Superior temporal gyrus (tissue), 1 donor: ENCODE measurements around the gene PCDHB15.
"Not testable (repeated sequence)": the region's sequence is repeated elsewhere in the genome, so short reads cannot be mapped to it uniquely, and the experiment has no call there.

Experiments
- DNase-seq: peaks from one replicate; pipeline ENCODE4 v3.0.0-alpha.2; 2016; ENCODE audit errors: extremely low spot score

Gene PCDHB15

DNA sequence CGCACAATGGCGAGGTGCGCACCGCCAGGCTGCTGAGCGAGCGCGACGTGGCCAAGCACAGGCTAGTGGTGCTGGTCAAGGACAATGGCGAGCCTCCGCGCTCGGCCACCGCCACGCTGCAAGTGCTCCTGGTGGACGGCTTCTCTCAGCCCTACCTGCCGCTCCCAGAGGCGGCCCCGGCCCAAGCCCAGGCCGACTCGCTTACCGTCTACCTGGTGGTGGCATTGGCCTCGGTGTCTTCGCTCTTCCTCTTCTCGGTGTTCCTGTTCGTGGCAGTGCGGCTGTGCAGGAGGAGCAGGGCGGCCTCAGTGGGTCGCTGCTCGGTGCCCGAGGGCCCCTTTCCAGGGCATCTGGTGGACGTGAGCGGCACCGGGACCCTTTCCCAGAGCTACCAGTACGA is 2.2 kb downstream of the PCDHB15 start:
- DNase-seq, result not testable (repeated sequence)

DNA sequence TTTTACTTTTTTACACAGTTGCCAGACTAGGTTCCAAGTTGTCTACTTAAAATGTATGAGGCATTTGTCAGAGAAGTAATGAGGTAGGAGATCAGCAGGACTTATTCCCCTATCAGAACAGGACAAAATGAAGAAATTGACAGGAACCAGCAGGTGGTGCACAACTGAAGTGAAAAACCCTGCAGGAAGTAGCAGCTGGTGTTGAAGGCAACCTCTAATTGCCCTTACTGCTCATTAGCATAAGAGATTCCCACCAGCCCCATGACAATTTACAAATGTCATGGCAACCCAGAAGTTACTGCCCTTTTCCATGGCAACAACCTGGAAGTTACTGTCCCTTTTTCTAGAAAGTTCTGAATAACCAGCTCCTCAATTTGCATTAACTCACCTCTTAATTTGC is 5.4 kb downstream of the PCDHB15 start:
- no peak for DNase-seq

DNA sequence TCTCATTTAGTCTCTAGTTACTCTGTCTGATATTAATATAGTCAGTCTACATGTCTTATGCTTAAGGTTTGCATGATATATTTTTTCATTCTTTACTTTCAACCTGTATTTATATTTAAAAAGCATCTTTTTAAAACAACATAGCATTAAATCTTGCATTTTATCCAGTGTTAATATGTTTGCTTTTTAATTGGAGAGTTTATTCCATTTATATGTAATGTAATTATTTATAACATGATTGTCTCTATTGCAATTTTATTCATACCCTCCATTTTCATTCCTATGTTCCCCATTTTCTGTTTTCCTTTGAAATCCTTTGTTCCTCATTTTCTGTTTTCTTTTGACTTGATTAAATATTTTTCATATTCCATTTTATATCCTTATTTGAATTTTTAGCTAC is 13.3 kb downstream of the PCDHB15 start:
- no peak for DNase-seq

DNA sequence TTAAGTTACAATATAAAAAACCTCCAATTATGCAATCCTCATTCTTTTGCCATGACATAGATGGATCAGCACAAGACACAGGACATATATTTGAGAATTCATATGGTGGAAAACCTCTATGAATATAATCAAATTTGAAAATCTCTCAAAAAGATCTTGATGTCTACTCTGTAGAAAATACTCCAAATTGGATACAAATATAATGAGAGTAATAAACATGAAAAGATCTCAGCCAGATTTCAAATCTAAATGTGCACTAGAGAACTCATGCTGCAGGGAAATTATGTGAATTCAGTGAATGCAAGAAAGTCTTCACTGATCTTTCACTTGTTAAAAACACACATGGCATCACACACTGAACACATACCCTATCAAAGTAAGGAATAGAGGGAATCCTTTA is 13.8 kb downstream of the PCDHB15 start:
- DNase-seq, result no peak

DNA sequence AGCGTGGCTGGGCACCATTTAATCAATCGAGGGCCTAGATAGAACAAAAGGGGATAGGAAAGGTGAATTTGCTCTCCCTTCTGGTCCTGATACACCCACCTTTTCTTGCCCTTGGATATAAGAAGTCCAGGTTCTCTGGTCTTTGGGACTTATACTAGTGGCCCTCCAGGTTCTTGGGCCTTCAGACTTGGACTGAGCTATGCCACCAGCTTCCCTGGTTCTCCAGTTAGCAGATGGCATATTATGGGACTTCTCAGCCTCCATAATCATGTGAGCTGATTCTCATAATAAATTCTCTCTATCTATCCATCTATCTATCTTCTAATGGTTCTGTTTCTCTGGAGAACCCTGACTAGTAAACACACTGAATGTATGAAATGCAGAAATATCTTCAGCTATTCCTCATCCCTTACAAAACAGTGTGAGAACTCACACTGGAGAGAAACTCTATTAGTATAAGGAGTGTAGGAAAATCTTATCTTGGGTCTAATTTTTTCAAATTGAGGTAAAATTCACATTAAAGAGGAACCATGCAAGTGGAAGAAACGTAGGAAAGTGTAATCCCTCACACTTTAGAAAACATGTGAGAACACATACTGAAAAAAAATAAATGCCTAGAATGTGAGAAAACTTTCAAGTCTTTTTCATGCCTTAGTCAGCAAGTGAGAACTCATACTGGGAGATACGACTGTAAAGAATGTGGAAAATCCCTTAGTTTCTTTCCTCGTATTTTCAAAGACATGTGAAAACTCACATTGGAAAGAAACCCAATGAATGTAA is 15.5 kb downstream of the PCDHB15 start:
- DNase-seq, result no peak

DNA sequence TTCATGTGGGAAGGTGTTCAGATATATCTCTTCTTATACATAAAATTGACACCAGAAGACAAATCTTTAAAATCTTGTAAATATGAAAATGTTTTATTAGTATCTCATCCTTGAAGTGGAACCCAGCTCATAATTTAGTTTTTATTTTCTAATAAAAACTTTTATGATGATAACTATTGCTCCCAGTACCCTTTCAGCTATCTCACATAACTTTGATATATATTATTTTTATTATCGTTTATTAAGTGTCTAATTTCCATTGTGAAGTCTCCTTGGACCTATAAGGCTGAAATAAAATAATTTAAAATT is 16.0 kb downstream of the PCDHB15 start:
- DNase-seq, result no peak

DNA sequence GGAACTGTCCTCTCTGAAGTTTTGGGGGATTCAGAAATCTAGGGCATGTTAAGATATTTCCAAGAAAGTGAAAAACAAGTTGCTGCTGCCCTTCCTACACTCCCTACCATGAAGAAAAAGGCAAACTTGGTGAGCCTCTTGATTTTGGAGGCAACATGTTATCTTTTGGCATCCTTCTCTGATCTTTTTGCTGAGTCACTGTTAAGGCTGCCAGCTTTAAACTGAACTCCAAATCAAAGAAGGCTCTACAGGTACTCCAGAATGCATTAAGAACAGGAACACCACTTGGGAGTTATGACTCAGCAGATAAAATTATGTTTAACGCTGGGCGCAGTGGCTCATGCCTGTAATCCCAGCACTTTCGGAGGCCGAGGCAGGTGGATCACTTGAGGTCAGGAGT is 24.0 kb downstream of the PCDHB15 start:
- no peak for DNase-seq

DNA sequence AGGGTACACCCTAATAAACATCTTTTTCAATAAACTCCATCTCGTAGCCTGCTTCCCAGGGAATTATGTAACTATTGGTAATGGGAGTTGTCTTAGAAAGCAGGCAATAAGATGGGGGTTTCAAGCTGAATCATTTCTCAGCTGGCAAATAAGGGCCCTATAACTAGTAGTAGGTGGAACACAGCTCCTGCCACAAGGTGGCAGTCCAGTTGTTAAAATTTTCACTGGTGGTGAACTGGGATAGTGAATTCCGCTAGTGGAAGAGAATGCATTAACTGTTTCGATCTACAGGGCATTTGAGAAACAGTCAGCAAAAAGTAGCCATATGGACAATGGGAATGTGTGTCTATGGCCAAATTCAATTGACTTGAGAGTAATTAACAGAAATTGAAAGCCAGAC is 27.7 kb downstream of the PCDHB15 start:
- no peak for DNase-seq

DNA sequence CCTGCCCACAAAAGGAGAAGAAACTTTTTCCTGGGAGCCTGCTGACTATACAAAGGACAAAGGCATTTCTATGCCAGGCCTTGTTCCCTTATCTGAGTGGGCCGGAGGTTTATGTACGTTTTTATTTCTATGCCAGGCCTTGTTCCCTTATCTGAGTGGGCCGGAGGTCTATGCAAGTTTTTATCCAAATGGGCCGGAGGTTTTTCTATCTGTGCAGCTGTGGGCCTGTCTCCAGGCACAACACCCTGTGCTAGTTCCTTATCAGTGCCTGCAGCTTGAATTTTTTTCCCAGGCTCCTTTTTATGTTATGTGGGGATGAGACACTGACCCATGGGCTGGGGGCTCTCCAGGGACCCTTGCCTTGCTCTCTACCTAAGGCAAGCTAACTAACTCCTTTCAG is 53.2 kb downstream of the PCDHB15 start:
- no peak for DNase-seq
